Endothelial cell of umbilical vein (primary cell): ENCODE data around the gene KIAA2012. TPM values are rescaled to one million over a fixed set of nuclear protein-coding genes. Genes with fewer than 3 reads are reported as not detected.

Experiments
- BruUV-seq: library from RNA; stranded (reverse); fragments of 400-500 nt; replicated peaks from 2 replicates; lab custom pipeline; 2021; lab: Mats Ljungman, UMichigan
- CTCF ChIA-PET: fragments of 300-600, 350-600 bp; sonication (Branson Sonifier 250); formaldehyde crosslinking; loops from one replicate; lab custom pipeline; 2021; ENCODE audit warnings: antibody characterized with exemption, inconsistent platforms; lab: Charles Lee
- POLR2A ChIA-PET: fragments of 300-600, 350-600 bp; sonication (Branson Sonifier 250); formaldehyde crosslinking; loops from one replicate; lab custom pipeline; 2021; ENCODE audit warnings: antibody characterized with exemption, inconsistent platforms; lab: Charles Lee
- DNase-seq: peaks from one replicate; pipeline ENCODE4 v3.0.0-alpha.2; 2011; ENCODE audit warnings: low read depth, low spot score
- FAIRE-seq: peaks from 2 replicates; lab custom pipeline; 2011; peaks lifted over from hg19 to GRCh38; lab: Jason Lieb, UNC
- H2AFZ ChIP-seq: 2 replicates; pipeline ENCODE4 v1.6.0; 2012; ENCODE audit warnings: low read depth, low read length, control low read depth, inconsistent platforms
- H3K27ac ChIP-seq: 2 replicates; pipeline ENCODE4 v1.5.1; 2011; ENCODE audit warnings: low read depth, mild to moderate bottlenecking, control low read depth, low read length, moderate library complexity; ENCODE audit not compliant: insufficient read depth
- H3K27me3 ChIP-seq, 2 experiments: 2 replicates each; pipeline versions ENCODE4 v1.6.0 to v1.6.1; 2011; ENCODE audit warnings: low read length in 2 of 2, mixed read lengths in 1 of 2; ENCODE audit not compliant: control insufficient read depth in 2 of 2, insufficient read depth in 2 of 2
- H3K36me3 ChIP-seq, 2 experiments: 2 replicates in 1 of 2; 3 replicates in 1 of 2; pipeline ENCODE4 v1.5.1; 2011; ENCODE audit warnings: low read length in 2 of 2, mild to moderate bottlenecking in 1 of 2, moderate library complexity in 1 of 2; ENCODE audit not compliant: control insufficient read depth in 2 of 2, insufficient read depth in 2 of 2; ENCODE audit errors: extremely low read depth in 1 of 2
- H3K4me1 ChIP-seq: 3 replicates; pipeline ENCODE4 v1.5.1; 2011; ENCODE audit warnings: mild to moderate bottlenecking, low read length; ENCODE audit not compliant: control insufficient read depth, insufficient read depth; ENCODE audit errors: extremely low read depth
- H3K4me2 ChIP-seq: 2 replicates; pipeline ENCODE4 v1.6.1; 2011; ENCODE audit warnings: low read length, control low read depth, mixed read lengths; ENCODE audit not compliant: insufficient read depth
- H3K4me3 ChIP-seq, 3 experiments: fragments of 200-600 bp in 1 of 3; sonication (generic), shearing (Covaris generic) in 1 of 3; replicated peaks in 1 of 3; 2 replicates each; pipeline ENCODE4 v1.5.1; 2011 to 2016; ENCODE audit warnings: control low read depth in 3 of 3, low read length in 3 of 3, mild to moderate bottlenecking in 2 of 3, inconsistent platforms in 1 of 3, low read depth in 1 of 3, moderate library complexity in 1 of 3; ENCODE audit not compliant: insufficient read depth in 1 of 3
- H3K79me2 ChIP-seq: 2 replicates; pipeline ENCODE4 v1.6.0; 2012; ENCODE audit warnings: low read length, inconsistent platforms; ENCODE audit not compliant: control insufficient read depth, insufficient read depth
- H3K9ac ChIP-seq: replicated peaks from 2 replicates; pipeline ENCODE3; 2011; ENCODE audit warnings: low read length, control low read depth; ENCODE audit not compliant: insufficient read depth; ENCODE audit errors: extremely low read depth
- H3K9me1 ChIP-seq: replicated peaks from 3 replicates; pipeline ENCODE4 v1.6.0; 2011; ENCODE audit warnings: mild to moderate bottlenecking, low read length; ENCODE audit not compliant: control insufficient read depth, insufficient read depth; ENCODE audit errors: extremely low read depth
- H3K9me3 ChIP-seq: replicated peaks from 2 replicates; pipeline ENCODE4 v1.5.1; 2012; ENCODE audit warnings: low read length, inconsistent platforms; ENCODE audit not compliant: control insufficient read depth, insufficient read depth
- H4K20me1 ChIP-seq: replicated peaks from 2 replicates; pipeline ENCODE3; 2011; ENCODE audit warnings: mild to moderate bottlenecking, low read length; ENCODE audit not compliant: control insufficient read depth, insufficient read depth; ENCODE audit errors: extremely low read depth
- CTCF ChIP-seq, 2 donors: IDR thresholded peaks; 1 replicate in 1 of 2; 2 replicates in 1 of 2; pipeline ENCODE4 v1.5.1; 2011; ENCODE audit warnings: low read length in 2 of 2, mild to moderate bottlenecking in 2 of 2, moderate library complexity in 2 of 2, control low read depth in 1 of 2, inconsistent platforms in 1 of 2, low read depth in 1 of 2; ENCODE audit not compliant: insufficient read depth in 1 of 2; ENCODE audit errors: extremely low read depth in 1 of 2
- EZH2 ChIP-seq: IDR thresholded peaks from 2 replicates; pipeline ENCODE4 v1.6.1; 2012; ENCODE audit warnings: borderline replicate concordance, low read depth, mild to moderate bottlenecking, moderate library complexity, low read length, inconsistent platforms; ENCODE audit not compliant: severe bottlenecking
- FOS ChIP-seq: IDR thresholded peaks from 2 replicates; pipeline ENCODE4 v1.6.1; 2011; ENCODE audit warnings: mild to moderate bottlenecking, low read length, moderate library complexity, borderline replicate concordance; ENCODE audit not compliant: insufficient read depth
- GATA2 ChIP-seq: IDR thresholded peaks from 2 replicates; pipeline ENCODE4 v1.7.0; 2011; ENCODE audit warnings: low read depth, mild to moderate bottlenecking, moderate library complexity, mixed read lengths, low read length; ENCODE audit not compliant: insufficient read length, insufficient read depth
- JUN ChIP-seq: IDR thresholded peaks from 2 replicates; pipeline ENCODE4 v1.6.1; 2011; ENCODE audit warnings: borderline replicate concordance, low read depth; ENCODE audit not compliant: insufficient read length, insufficient read depth
- MYC ChIP-seq: IDR thresholded peaks from one replicate; pipeline ENCODE4 v1.6.1; 2011; ENCODE audit warnings: mild to moderate bottlenecking, low read depth, low read length
- POLR2A ChIP-seq: IDR thresholded peaks from 2 replicates; pipeline ENCODE4 v1.6.1; 2012; ENCODE audit warnings: low read depth, mild to moderate bottlenecking, control low read depth, low read length
- POLR2AphosphoS5 ChIP-seq: IDR thresholded peaks from 2 replicates; pipeline ENCODE4 v1.6.1; 2012; ENCODE audit warnings: low read depth, mild to moderate bottlenecking, control low read depth, low read length, moderate library complexity; ENCODE audit not compliant: insufficient read depth
- dilution Hi-C: fragments of 300-500 bp; cut with MboI; formaldehyde crosslinking; loops from one replicate; pipeline ENCODE4 v1.15.0; 2019; ENCODE audit warnings: low sequenced_read_pairs; ENCODE audit not compliant: extremely low pct_ligation_motif_present
- intact Hi-C: fragments of 100-400 bp; cut with micrococcal nuclease; formaldehyde crosslinking; loops from one replicate; pipeline ENCODE4 v1.10.0; 2022
- polyA plus RNA-seq, 4 experiments: library from polyadenylated mRNA; depleted of rRNA in 3 of 4; stranded (reverse) in 3 of 4; unstranded in 1 of 4; fragments of >200 nt; gene quantifications; 2 replicates each; pipeline versions ENCODE4 v1.2.1 to v1.2.3, GENCODE V29; 2011 to 2012; ENCODE audit warnings: missing spikeins in 1 of 4
- total RNA-seq: library from RNA; stranded (reverse); gene quantifications from 2 replicates; pipeline ENCODE4 v1.2.3, GENCODE V29; 2021
- TF ChIP-seq, protein P1 (sequence below): IDR thresholded peaks from 2 replicates; pipeline ENCODE4 v1.6.1; 2011; ENCODE audit not compliant: insufficient read depth, insufficient read length

The KIAA2012 gene
- total and polyA plus RNA-seq, 2 donors (not counting 3 experiments of a cell fraction or from before 2014, with no cell fraction given), result not detected

DNA sequence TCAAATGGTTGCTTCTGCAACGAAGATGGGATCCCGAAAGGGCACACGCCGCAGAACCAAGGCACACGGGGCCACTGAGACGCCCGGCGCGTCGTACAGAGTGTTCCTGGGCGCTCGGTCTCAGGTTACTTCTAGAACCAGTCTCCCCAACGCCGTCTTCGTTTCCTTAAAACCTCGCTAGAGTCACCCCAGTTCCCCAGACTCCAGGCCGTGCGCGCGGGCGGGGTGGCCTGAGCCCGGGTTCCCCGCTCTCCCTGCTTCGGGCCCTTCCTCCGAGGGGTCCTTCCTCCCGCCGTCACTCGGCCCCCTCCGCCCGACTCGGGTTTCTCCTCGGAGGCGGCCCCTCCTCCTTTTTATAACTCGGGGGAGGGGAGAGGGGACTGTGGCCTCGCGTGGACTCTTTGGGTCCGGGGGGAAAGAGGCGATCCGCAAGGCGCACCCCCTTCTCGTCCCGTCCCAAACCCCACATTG lies 40.2 kb upstream of the KIAA2012 start:
- intact Hi-C loops (loop anchor here (10.0 kb wide), 1 partner anchor 238 kb away; no protein-coding TSS in a partner anchor), dilution Hi-C loops (no loop called here)
- Histone ChIP-seq H3K9me1 (no peaks in the 10 kb centered on the region), H3K9me3 (no peaks in the 10 kb centered on the region), H3K79me2 (no peaks in the 10 kb centered on the region), H3K4me1 (peaks cover 10% of the 10 kb centered on the region), H3K27me3 (peaks cover 60 to 74% of the 10 kb centered on the region in 2 experiments), H3K4me2 (peak overlapping the region; percentile 74), H4K20me1 (no peaks in the 10 kb centered on the region), H3K4me3 (peak overlapping the region; percentile 7 to 62 (median 42)), H2AFZ (peak overlapping the region; percentile 44), H3K36me3 (no peaks in the 10 kb centered on the region), H3K9ac (no peak overlapping the region), H3K27ac (no peak overlapping the region)
- ChIA-PET CTCF (interaction anchor here (1.0 kb wide), 1 partner anchor 14 kb away, joined by 3 read pairs; no protein-coding TSS in a partner anchor), POLR2A (no interaction called here)
- TF ChIP-seq, protein P1, sequence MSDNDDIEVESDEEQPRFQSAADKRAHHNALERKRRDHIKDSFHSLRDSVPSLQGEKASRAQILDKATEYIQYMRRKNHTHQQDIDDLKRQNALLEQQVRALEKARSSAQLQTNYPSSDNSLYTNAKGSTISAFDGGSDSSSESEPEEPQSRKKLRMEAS, result no peak
- peak; percentile 96 for TF ChIP-seq EZH2
- TF ChIP-seq POLR2AphosphoS5, result no peak
- no peak for TF ChIP-seq MYC
- TF ChIP-seq FOS, result no peak
- DNase-seq (peak; percentile 16), FAIRE-seq (no peak)
- BruUV-seq, result no TSS peak

DNA sequence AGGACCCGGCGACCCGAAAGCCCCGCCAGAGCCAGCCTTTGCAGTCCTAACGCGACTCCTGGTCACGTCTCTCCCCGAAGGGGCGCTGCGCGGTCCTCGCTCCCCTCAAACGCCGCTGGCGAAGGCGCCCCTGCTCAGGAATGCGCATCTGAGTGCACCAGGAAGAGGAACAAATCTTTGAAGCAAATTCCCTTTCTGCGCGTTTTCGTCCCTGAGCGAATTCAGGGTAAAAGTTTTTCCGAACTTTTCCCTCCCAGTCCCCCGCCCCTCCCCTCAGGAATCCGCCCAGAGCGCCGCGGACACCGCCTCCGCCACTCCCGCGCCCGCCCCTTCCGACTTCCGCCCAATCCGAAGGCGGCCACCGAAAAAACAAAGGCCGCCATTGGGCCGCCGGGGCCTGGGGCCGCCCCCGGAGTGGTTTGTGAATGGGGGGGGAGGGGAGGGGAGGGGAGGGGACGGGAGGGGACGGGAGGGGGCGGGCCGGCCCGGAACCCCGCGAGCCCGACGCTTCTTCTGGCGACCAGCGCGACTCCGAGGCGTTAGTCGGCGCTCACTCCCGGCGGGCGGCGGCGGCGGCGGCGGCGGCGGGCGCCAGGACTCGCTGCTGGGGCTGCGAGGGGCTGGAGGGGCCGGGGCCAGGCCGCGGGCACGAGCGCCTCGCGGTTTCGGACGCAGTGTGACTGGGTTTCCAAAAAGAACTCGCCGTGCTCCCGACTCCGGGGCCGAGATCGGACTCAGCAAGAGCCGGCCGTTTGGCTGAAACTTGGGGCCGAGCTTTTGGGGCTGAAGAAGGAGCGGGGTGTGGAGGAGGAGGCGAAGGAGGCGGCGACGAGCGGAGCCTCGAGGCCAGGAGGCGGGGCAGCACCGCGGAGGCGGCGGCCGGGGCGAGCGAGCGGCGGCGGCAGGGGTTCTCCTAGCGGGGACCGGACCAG lies 39.5 kb upstream of the KIAA2012 start, which contains the start of gene FZD7:
FZD7 (plus strand) TSS at position 539 of the 932 bp plus-strand sequence. CDS start 793 bp downstream, outside the sequence.
- intact Hi-C loops (loop anchor here (2.0 to 10.0 kb wide), 2 partner anchors 173 to 239 kb away; no protein-coding TSS in a partner anchor), dilution Hi-C loops (no loop called here)
- DNase-seq (peak; percentile 71), FAIRE-seq (peak; percentile 85)
- no TSS peak for BruUV-seq
- H3K9me3 ChIP-seq, result no peaks in the 10 kb centered on the region
- CTCF ChIA-PET, result no interaction called here
- no peak within 1 kb of the TSS for H3K9ac ChIP-seq
- no peaks in the 10 kb centered on the region for H3K79me2 ChIP-seq
- no peaks in the 10 kb centered on the region for H4K20me1 ChIP-seq
- peak within 1 kb of the TSS; percentile 74 for H3K4me2 ChIP-seq
- TF ChIP-seq, protein P1, result no peak
- TF ChIP-seq POLR2A, result no peak
- TF ChIP-seq GATA2, result no peak
- no peak for TF ChIP-seq FOS
- TF ChIP-seq POLR2AphosphoS5, result no peak
- TF ChIP-seq MYC, result no peak
- peak in 1 of 2 donors; percentile 18 for TF ChIP-seq CTCF (IDR thresholded peaks at IDR 0.05; ENCODE audit: extremely low read depth in 1 of 2, insufficient read depth in 1 of 2, low read depth in 1 of 2, low read length in 2 of 2)
- TF ChIP-seq JUN, result no peak
- H3K4me1 ChIP-seq, result peaks cover 10% of the 10 kb centered on the region
- peak within 1 kb of the TSS; percentile 95 for H2AFZ ChIP-seq
- H3K36me3 ChIP-seq, result no peaks in the 10 kb centered on the region
- peak within 1 kb of the TSS; percentile 49 to 77 (median 62) for H3K4me3 ChIP-seq
- H3K27me3 ChIP-seq, result peaks cover 64 to 81% of the 10 kb centered on the region in 2 experiments
- H3K27ac ChIP-seq, result no peak within 1 kb of the TSS
- POLR2A ChIA-PET, result no interaction called here
- H3K9me1 ChIP-seq, result no peaks in the 10 kb centered on the region
